ENCODE results near the gene MICAL2.

GRCh38 chr11:12285106-12285505 lies 174.7 kb downstream of the MICAL2 start:
- TF ChIP-seq EZH2phosphoT487 (IDR thresholded peaks at IDR 0.05; ENCODE audit: borderline replicate concordance, low read length) = no peak
- TF ChIP-seq CTCF (conservative IDR thresholded peaks at IDR 0.05; ENCODE audit: low read depth, low read length) = no peak
- no peak for TF ChIP-seq EZH2 (IDR thresholded peaks at IDR 0.05; ENCODE audit: low read length, unreplicated experiment)

Data from PC-3 (cell line).